NCI-H128 (cell line): ENCODE measurements around the gene CYYR1.

Experiments used
- DNase-seq: peaks from one replicate; lab custom pipeline; 2025; ENCODE audit not compliant: unreplicated experiment; lab: John Stamatoyannopoulos, UW

Gene CYYR1

GRCh38 chr21:26572702-26573381 lies at the start of gene CYYR1:
Gene CYYR1 (minus strand): TSS chr21:26573286. CDS start chr21:26572940, 346 bp downstream.
- DNase-seq = no peak

- DNase-seq = no peak
Measured at GRCh38 chr21:26617176-26617575, 44.1 kb upstream of the CYYR1 start.

DNA sequence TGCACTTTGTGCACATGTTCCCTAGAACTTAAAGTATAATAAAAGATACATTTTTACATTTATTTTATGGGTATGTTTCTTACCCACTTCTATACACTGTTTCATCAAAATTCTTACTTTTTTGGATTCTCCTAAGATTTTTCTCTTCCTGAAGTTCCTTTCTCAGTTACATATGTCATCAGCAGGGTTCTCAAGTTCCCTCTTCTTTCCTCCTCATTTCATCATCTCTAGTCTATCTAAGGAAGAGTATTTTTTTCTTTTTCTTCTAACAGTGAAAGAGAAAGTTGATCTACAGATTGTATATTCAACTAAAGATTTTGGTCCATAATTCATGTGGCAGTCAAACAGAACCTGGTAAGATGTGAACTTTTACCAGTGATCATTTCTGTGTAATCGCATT lies 41.2 kb upstream of the CYYR1 start:
- no peak for DNase-seq

DNA sequence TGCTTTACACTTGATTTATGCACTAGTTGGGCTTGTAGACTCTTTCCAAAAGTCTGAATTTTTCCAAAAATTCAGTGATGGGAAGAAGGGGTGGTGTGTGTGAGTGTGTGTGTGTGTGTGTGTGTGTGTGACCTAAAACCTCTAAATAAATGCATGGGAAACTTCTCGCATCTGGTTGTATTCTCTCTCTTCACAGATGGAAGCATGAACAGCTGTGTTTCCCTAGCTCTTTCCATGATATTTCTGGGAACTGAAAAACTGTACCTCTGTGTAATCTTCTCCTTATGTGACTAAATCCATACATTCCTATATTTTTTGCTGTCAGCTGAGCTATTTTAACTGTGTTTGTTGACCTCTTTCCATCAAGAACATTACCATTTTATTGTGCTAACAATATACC lies 26.2 kb upstream of the CYYR1 start:
- no peak for DNase-seq

GRCh38 chr21:26597981-26598380 lies 24.9 kb upstream of the CYYR1 start:
- DNase-seq = no peak

- no peak for DNase-seq
Measured at GRCh38 chr21:26597031-26597430, 23.9 kb upstream of the CYYR1 start.

DNA sequence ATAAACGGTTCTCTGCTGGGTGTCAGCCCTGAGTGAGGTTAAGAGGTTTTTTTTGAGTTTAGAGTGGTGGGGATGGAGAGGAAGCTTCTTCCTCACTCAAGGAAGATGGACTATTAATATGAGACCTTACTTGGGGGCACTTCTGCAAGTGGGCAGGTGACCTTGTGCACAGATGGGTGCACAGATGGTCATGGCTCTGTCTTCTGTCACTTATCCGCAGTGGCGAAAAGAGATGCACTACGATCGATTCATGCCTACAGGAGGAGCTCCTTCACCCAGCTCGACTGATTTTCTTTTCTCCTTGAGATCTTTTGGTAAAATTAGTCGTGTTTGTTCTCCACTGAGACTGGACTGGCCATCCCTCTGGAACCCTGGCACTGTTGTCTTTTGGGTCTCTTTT lies 22.9 kb upstream of the CYYR1 start:
- no peak for DNase-seq

- DNase-seq = no peak
Measured at GRCh38 chr21:26593800-26594199, 20.7 kb upstream of the CYYR1 start.

DNA sequence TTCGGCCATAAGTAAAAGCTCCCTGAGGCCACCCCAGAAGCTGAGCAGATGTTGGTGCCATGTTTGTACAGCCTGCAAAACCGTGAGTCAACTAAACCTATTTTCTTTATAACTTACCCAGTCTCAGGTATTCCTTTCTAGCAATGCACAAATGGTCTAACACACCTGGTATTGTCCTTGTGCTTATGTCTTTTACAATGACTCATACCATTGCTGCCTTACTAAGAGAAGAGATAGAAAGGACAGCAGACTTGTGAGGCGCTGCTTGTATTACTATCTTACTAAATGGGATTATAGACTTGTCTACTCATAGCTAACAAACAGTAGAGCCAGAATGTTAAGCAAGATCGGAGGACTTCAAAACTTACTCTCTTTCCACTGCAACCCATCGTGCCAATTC lies 18.5 kb upstream of the CYYR1 start:
- DNase-seq = no peak

GRCh38 chr21:26588446-26588845 lies 15.4 kb upstream of the CYYR1 start:
- no peak for DNase-seq

DNA sequence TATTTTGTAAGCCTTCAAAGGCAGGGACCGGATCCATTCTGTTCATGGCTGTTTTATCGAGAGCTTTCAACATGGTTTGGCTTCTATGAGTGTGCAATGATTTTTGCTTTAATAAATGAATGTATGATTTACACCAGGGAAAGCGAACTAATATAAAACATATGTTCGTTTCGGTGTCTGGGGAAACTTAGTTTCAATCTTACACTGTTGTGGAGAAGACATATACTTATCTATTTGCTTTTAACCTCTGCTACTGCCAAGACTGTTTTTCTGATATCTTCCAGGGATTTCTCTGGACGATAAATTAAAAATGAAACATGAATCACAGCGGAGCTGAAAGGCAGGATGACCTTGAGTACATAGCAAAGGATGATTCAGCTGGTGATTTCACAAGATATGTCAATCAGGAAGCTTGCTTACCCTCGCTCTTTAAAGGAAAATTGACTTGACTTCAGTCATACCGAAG lies 14.7 kb upstream of the CYYR1 start:
- no peak for DNase-seq

GRCh38 chr21:26583769-26584168 lies 10.7 kb upstream of the CYYR1 start:
- no peak for DNase-seq

DNA sequence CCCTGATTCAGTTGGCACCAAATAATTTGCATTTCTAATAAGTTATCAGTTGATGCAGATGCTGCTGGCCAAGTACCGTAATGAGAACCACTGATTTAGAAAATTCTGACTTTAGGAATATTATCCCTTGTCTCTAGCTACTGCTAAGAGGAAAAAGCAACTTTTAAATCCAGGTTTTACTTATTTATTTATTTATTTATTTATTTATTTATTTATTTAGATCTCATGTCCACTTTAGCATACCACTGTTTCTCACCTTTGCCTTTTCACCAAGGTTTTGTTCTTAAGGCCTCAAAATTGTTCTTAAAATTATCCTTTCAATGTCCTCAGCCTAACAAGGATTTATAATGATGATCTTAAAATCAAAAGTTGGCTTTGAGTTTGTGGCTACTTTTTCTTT lies 8.7 kb upstream of the CYYR1 start:
- no peak for DNase-seq

- no peak for DNase-seq
Measured at GRCh38 chr21:26572076-26572701, 897 bp downstream of the CYYR1 start.

DNA sequence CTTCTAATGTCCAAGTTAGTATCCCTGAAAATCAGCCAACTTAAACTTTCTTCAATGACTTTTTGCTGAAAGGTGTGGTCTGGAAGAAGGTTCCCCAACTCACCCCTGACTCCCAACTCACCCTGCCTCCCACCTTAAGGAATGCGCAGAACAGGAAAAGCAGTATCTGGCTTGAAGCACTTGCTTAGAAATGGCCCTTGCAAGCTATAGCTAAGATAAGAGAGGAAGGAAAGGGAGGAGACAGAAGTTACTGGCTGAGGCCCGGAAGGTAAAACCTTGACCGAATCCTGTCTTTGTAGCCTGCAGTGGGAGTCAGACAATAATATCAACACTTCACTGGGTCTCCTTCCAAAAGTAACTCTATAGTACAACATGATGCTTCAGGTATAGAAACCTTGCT lies 2.9 kb downstream of the CYYR1 start:
- DNase-seq = no peak

GRCh38 chr21:26565546-26565945 lies 7.5 kb downstream of the CYYR1 start:
- no peak for DNase-seq

- DNase-seq = no peak
Measured at GRCh38 chr21:26565111-26565510, 8.0 kb downstream of the CYYR1 start.

GRCh38 chr21:26563856-26564503 lies 9.1 kb downstream of the CYYR1 start:
- DNase-seq = no peak

DNA sequence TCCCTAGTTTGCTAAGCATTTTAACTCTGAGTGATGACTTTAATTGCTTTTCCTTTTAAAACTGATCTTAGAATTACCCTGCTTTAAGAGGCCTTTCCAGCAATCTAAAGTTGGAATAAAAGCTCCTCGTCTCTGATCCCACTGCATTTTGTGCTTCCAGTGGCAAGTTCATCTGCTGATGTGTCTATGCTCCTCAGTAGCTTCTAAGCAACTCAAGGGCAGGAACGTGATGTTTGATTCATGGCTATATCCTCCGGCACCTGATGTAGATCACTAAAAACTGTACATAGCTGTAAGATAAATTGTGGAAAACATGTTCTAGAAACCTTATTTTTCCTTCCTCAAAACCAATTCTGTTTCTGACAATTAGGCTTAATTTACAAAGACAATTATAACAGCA lies 12.5 kb downstream of the CYYR1 start:
- no peak for DNase-seq

- DNase-seq = no peak
Measured at GRCh38 chr21:26559099-26559498, 14.0 kb downstream of the CYYR1 start.

DNA sequence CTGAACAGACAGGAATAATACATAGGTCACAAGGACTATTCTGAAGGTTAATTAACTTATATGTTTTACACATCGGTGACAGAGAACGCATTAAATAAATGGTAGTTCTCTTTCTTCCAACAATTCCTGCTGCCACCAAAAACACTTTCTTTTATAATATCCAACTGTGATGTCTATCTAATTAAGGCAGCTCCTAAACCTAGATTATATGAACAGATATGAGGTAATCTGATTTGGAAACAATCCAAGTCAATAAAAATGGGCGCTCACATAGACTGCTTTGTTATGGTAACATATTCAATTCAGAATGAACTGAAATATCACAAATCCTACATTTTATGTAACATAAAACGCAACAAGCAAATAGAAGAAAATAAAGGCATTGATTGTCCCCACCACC lies 16.0 kb downstream of the CYYR1 start:
- no peak for DNase-seq

DNA sequence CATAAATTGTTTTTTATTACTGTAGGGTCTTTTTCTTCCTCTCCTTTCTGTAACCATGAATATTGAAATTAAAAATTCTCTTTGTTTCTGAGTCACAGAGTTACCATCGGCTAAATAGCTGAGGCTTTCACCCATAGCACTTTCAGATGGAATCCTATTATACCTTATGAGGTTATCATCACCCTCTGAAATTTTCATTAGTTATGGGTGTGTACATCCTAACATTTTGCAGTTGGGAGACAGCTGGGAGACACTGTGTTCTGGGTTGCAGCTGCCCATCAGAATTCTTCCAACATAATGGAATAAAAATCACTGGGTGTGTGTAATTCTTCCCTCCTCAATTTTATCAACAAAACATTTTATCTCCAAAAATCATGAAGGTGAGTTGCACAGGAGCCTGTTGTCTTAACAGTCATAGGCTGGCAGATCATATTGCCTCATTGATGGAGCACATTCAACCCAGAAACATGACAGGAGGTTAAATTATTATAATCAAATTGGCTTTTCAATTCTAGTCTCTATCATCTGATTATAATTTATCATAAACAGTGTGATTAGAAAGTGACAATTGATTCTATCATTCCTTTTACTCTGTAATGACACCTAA lies 17.4 kb downstream of the CYYR1 start:
- no peak for DNase-seq
